22Rv1 (cell line): ENCODE results near the gene LRRN3.

ENCODE experiments used
- CTCF ChIP-seq: fragments of 450-650 bp; IDR thresholded peaks from 2 replicates; pipeline ENCODE4 v1.5.1; 2017; ENCODE audit warnings: mild to moderate bottlenecking
- ZFX ChIP-seq: fragments of 450-650 bp; IDR thresholded peaks from 2 replicates; pipeline ENCODE4 v1.6.1; 2017; ENCODE audit warnings: antibody characterized with exemption, borderline replicate concordance

DNA sequence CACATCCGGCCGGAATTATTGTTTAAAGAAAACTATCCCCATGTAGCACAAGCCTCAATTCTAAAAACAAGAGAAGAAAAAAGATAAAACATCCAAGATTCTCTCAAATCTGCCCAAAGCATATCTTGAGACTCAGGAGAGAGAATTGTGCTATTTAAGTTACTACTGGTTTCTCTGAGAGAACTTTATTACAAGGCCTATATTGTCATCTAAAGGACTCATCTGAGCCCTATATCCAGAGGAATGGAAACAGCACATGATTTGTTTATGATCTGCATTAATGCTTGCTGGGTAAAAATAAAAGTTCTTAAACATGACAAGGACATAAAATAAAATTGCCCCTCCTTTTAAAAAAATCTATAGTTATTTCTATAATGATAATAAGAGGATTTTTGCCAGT is 25.0 kb downstream of the LRRN3 start:
- TF ChIP-seq CTCF (no peak), ZFX (no peak)
